SU-DHL-6 (cell line): ENCODE results near the gene ATOH8.

Experiments used
- H2AFZ ChIP-seq: fragments of 200-600 bp; sonication (generic); 2 replicates; pipeline ENCODE4 v1.6.1; 2014; ENCODE audit warnings: low read depth, mild to moderate bottlenecking, moderate library complexity, mixed read lengths, antibody characterized with exemption, low read length; ENCODE audit not compliant: severe bottlenecking
- H3F3A ChIP-seq: fragments of 200-600 bp; shearing (Covaris generic); 2 replicates; pipeline ENCODE4 v1.6.0; 2016; ENCODE audit warnings: antibody characterized with exemption, mild to moderate bottlenecking; ENCODE audit not compliant: insufficient read depth
- H3K27ac ChIP-seq: fragments of 200-600 bp; sonication (generic); 2 replicates; pipeline ENCODE4 v1.5.1; 2016; ENCODE audit warnings: low read depth, mild to moderate bottlenecking, low read length, moderate library complexity, mixed read lengths
- H3K27me3 ChIP-seq: fragments of 200-600 bp; sonication (generic), shearing (Covaris generic); 2 replicates; pipeline ENCODE4 v1.6.0; 2014; ENCODE audit warnings: mild to moderate bottlenecking, low read length
- H3K36me3 ChIP-seq: fragments of 200-600 bp; sonication (generic); 2 replicates; pipeline ENCODE4 v1.6.1; 2014; ENCODE audit warnings: mild to moderate bottlenecking, low read length, mixed read lengths
- H3K4me2 ChIP-seq: fragments of 300-600, 200-600 bp; shearing (Covaris generic), sonication (generic); 2 replicates; pipeline ENCODE4 v1.6.0; 2014; ENCODE audit warnings: low read length, low read depth, mild to moderate bottlenecking; ENCODE audit not compliant: poor library complexity, severe bottlenecking
- H3K4me3 ChIP-seq: fragments of 200-600 bp; sonication (generic); 2 replicates; pipeline ENCODE4 v1.5.1; 2014; ENCODE audit warnings: antibody characterized with exemption, low read length, mild to moderate bottlenecking, mixed read lengths; ENCODE audit not compliant: insufficient read depth, poor library complexity, severe bottlenecking
- H3K79me2 ChIP-seq: fragments of 200-600 bp; sonication (generic); 2 replicates; pipeline ENCODE4 v1.6.1; 2014; ENCODE audit warnings: mild to moderate bottlenecking, low read length, moderate library complexity; ENCODE audit not compliant: insufficient read depth
- H3K9ac ChIP-seq: fragments of 200-600 bp; sonication (generic); 2 replicates; pipeline ENCODE4 v1.7.0; 2014; ENCODE audit warnings: mild to moderate bottlenecking, low read length
- H3K9me2 ChIP-seq: fragments of 200-600 bp; sonication (generic); replicated peaks from 2 replicates; pipeline ENCODE4 v1.6.1; 2014; ENCODE audit warnings: low read length; ENCODE audit not compliant: insufficient read depth
- H3K9me3 ChIP-seq: fragments of 200-600 bp; sonication (generic); 2 replicates; pipeline ENCODE4 v1.6.1; 2014; ENCODE audit warnings: low read length, mixed read lengths; ENCODE audit not compliant: insufficient read depth
- H4K20me1 ChIP-seq: fragments of 200-600 bp; sonication (generic); 2 replicates; pipeline ENCODE4 v1.6.1; 2014; ENCODE audit warnings: low read depth, mild to moderate bottlenecking, antibody characterized with exemption, low read length, moderate library complexity, mixed read lengths
- EZH2phosphoT487 ChIP-seq: fragments of 200-600 bp; sonication (generic), shearing (Covaris generic); conservative IDR thresholded peaks from 2 replicates; pipeline ENCODE4 v1.6.1; 2018; ENCODE audit warnings: mild to moderate bottlenecking, antibody characterized with exemption, low read length, moderate library complexity, mixed read lengths
- TF ChIP-seq, protein P1 (sequence below): fragments of 200-600 bp; sonication (generic); IDR thresholded peaks from one replicate; pipeline ENCODE4 v1.5.1; 2017; ENCODE audit warnings: antibody characterized with exemption, mild to moderate bottlenecking, low read length, moderate library complexity; ENCODE audit not compliant: insufficient read depth, poor library complexity, severe bottlenecking

The ATOH8 gene

GRCh38 chr2:85710687-85711577 is 42.9 kb upstream of the ATOH8 start:
- Histone ChIP-seq H3F3A (no peaks in the 10 kb centered on the region), H3K4me2 (no peak overlapping the region), H3K36me3 (no peaks in the 10 kb centered on the region), H2AFZ (no peak overlapping the region), H3K27ac (no peak overlapping the region), H3K79me2 (no peaks in the 10 kb centered on the region), H4K20me1 (no peaks in the 10 kb centered on the region), H3K9ac (no peak overlapping the region), H3K27me3 (no peaks in the 10 kb centered on the region), H3K9me2 (no peaks in the 10 kb centered on the region), H3K9me3 (no peaks in the 10 kb centered on the region), H3K4me3 (no peak overlapping the region)
- TF ChIP-seq EZH2phosphoT487 = no peak
- TF ChIP-seq, protein P1, sequence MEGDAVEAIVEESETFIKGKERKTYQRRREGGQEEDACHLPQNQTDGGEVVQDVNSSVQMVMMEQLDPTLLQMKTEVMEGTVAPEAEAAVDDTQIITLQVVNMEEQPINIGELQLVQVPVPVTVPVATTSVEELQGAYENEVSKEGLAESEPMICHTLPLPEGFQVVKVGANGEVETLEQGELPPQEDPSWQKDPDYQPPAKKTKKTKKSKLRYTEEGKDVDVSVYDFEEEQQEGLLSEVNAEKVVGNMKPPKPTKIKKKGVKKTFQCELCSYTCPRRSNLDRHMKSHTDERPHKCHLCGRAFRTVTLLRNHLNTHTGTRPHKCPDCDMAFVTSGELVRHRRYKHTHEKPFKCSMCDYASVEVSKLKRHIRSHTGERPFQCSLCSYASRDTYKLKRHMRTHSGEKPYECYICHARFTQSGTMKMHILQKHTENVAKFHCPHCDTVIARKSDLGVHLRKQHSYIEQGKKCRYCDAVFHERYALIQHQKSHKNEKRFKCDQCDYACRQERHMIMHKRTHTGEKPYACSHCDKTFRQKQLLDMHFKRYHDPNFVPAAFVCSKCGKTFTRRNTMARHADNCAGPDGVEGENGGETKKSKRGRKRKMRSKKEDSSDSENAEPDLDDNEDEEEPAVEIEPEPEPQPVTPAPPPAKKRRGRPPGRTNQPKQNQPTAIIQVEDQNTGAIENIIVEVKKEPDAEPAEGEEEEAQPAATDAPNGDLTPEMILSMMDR = no peak

- Histone ChIP-seq H3K9me2 (no peaks in the 10 kb centered on the region), H3K36me3 (no peaks in the 10 kb centered on the region), H3K79me2 (no peaks in the 10 kb centered on the region), H3F3A (no peaks in the 10 kb centered on the region), H3K4me3 (no peak overlapping the region), H3K9ac (no peak overlapping the region), H2AFZ (no peak overlapping the region), H3K27me3 (no peaks in the 10 kb centered on the region), H3K4me2 (no peak overlapping the region), H3K9me3 (no peaks in the 10 kb centered on the region), H3K27ac (no peak overlapping the region), H4K20me1 (no peaks in the 10 kb centered on the region)
- TF ChIP-seq, protein P1 = no peak
- TF ChIP-seq EZH2phosphoT487 = no peak
Observed at GRCh38 chr2:85711578-85712060, 42.2 kb upstream of the ATOH8 start.

- Histone ChIP-seq H3K79me2 (no peaks in the 10 kb centered on the region), H4K20me1 (no peaks in the 10 kb centered on the region), H3F3A (no peaks in the 10 kb centered on the region), H3K9me3 (no peaks in the 10 kb centered on the region), H3K9ac (no peak overlapping the region), H3K36me3 (no peaks in the 10 kb centered on the region), H2AFZ (no peak overlapping the region), H3K27ac (no peak overlapping the region), H3K4me3 (no peak overlapping the region), H3K9me2 (no peaks in the 10 kb centered on the region), H3K4me2 (no peak overlapping the region), H3K27me3 (no peaks in the 10 kb centered on the region)
- TF ChIP-seq, protein P1 = no peak
- no peak for TF ChIP-seq EZH2phosphoT487
Observed at GRCh38 chr2:85712336-85712735, 41.5 kb upstream of the ATOH8 start.
